ENCODE measurements around the gene CBX3. TPM values are rescaled to one million over a fixed set of nuclear protein-coding genes. Genes with fewer than 3 reads are reported as not detected.

The CBX3 gene
- total RNA-seq, 1 donor: 160 TPM

DNA sequence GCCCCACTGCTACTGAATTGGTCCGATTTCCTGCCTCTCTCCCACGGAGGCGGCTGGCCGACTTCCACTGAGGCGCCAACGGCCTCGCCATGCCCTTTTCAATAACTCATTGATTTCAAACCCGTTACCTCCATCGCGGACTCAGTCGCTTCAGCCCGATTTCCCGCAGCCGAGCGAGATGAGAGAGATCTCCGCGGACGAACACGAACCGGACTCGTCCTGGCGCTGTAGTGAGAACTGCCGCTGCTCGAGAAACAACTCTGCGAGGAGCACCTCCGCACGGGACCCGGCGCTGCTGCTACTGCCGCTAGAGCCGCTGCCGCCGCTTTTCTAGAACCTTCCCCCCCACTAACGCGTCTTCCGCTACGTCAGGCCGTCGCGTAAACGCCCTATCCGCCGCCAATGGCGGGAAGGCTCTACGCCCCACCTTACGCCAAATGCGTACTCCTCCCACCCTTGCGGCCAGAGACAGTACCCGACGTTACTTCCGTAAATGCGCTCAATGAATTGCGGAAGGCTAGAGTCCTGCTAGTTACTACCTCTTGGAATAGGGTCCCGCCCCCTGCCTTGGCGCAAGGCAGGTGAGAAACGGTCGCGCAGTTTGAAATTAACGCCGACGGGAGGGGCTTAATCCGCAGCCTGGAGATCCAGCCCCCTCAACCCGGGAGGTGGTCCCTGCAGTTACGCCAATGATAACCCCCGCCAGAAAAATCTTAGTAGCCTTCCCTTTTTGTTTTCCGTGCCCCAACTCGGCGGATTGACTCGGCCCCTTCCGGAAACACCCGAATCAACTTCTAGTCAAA is 900 bp upstream of the CBX3 start, which contains the start of gene HNRNPA2B1:
Gene HNRNPA2B1 (minus strand): TSS at position 303 of the 803 bp plus-strand sequence. CDS start 169 bp downstream, at position 134.
- TF ChIP-seq, protein P1, sequence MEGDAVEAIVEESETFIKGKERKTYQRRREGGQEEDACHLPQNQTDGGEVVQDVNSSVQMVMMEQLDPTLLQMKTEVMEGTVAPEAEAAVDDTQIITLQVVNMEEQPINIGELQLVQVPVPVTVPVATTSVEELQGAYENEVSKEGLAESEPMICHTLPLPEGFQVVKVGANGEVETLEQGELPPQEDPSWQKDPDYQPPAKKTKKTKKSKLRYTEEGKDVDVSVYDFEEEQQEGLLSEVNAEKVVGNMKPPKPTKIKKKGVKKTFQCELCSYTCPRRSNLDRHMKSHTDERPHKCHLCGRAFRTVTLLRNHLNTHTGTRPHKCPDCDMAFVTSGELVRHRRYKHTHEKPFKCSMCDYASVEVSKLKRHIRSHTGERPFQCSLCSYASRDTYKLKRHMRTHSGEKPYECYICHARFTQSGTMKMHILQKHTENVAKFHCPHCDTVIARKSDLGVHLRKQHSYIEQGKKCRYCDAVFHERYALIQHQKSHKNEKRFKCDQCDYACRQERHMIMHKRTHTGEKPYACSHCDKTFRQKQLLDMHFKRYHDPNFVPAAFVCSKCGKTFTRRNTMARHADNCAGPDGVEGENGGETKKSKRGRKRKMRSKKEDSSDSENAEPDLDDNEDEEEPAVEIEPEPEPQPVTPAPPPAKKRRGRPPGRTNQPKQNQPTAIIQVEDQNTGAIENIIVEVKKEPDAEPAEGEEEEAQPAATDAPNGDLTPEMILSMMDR (IDR thresholded peaks at IDR 0.05; ENCODE audit: insufficient read depth, low read length): no peak
- H3K4me3 ChIP-seq (ENCODE audit: low read depth, low read length): peak within 1 kb of the TSS; percentile 99
- peak; percentile 99 for DNase-seq (ENCODE audit: low read depth)

GRCh38 chr7:26202019-26202990 is 760 bp downstream of the CBX3 start:
- H3K4me3 ChIP-seq (ENCODE audit: low read depth, low read length): peak overlapping the region; percentile 90
- DNase-seq (ENCODE audit: low read depth): no peak
- TF ChIP-seq, protein P1 (IDR thresholded peaks at IDR 0.05; ENCODE audit: insufficient read depth, low read length): no peak

DNA sequence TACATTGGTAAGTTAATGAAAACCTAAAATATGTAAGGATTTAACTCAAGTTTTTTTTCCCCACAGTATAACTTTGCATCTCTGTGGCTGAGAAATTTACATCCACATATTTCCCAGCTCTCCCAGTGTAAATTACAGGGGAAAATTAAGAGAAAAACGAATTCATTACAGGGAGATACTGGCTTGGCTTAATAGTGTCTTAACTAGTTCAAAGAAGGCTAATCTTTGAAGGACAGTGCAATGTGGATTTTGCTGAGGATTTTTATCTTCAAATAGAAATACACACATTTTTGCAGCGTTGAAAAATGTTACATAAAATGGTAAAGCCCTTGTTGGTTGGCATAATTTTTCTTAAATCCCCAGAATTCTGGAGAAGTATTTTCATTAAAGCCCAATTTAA is 1.5 kb downstream of the CBX3 start:
- H3K4me3 ChIP-seq (ENCODE audit: low read depth, low read length): peak overlapping the region; percentile 90
- TF ChIP-seq, protein P1 (IDR thresholded peaks at IDR 0.05; ENCODE audit: insufficient read depth, low read length): no peak
- no peak for DNase-seq (ENCODE audit: low read depth)

DNA sequence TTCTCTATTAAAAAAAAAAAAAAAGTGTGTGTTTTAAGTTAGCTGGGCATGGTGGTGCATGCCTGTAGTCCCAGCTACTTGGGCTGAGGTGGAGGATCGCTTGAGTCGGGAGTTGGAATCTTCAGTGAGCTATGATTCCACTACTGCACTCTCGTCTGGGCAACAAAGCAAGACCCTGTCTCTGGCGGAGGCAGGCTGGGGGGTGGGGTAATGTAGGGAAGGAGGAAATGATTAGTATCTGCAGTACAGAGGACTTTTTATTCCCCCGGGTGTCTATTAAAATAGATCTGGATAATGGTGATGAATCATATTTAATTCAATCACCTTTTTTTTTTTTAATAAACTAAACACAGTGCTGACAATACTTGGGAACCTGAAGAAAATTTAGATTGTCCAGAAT is 6.5 kb downstream of the CBX3 start:
- DNase-seq (ENCODE audit: low read depth): no peak
- TF ChIP-seq, protein P1 (IDR thresholded peaks at IDR 0.05; ENCODE audit: insufficient read depth, low read length): no peak

GRCh38 chr7:26212921-26213718 is 11.6 kb downstream of the CBX3 start:
- no peak for DNase-seq (ENCODE audit: low read depth)
- H3K4me3 ChIP-seq (ENCODE audit: low read depth, low read length): no peak overlapping the region

More for the DNA sequence above, 6.5 kb downstream of the CBX3 start:
- H3K4me3 ChIP-seq (ENCODE audit: low read depth, low read length): no peak overlapping the region

More at GRCh38 chr7:26212921-26213718, 11.6 kb downstream of the CBX3 start:
- TF ChIP-seq, protein P1 (IDR thresholded peaks at IDR 0.05; ENCODE audit: insufficient read depth, low read length): no peak

Data from fibroblast of the aortic adventitia (primary cell).